SH-SY5Y (cell line): ENCODE data around the gene PXDC1.

Source experiments
- GATA2 ChIP-seq: IDR thresholded peaks from 2 replicates; pipeline ENCODE4 v1.6.1; 2011; ENCODE audit warnings: mild to moderate bottlenecking, low read depth, low read length
- GATA3 ChIP-seq: IDR thresholded peaks from 2 replicates; pipeline ENCODE4 v1.6.1; 2011; ENCODE audit warnings: low read depth, mild to moderate bottlenecking, low read length, moderate library complexity

- TF ChIP-seq GATA2: no peak
- TF ChIP-seq GATA3: no peak
Measured at GRCh38 chr6:3748208-3749066, 3.1 kb downstream of the PXDC1 start.
